GM21447 (cell line): ENCODE measurements around the gene IL26.
"Not testable (repeated sequence)": the region's sequence is repeated elsewhere in the genome, so short reads cannot be mapped to it uniquely, and the experiment has no call there.

ENCODE experiments used
- ATAC-seq: cut with Tn5 transposase; IDR thresholded peaks from one replicate; pipeline ENCODE4 v1.9.1; 2021; ENCODE audit not compliant: unreplicated experiment

Gene IL26

GRCh38 chr12:68240975-68241374 is 15.4 kb upstream of the IL26 start:
- peak; percentile 97 for ATAC-seq

GRCh38 chr12:68240079-68240478 is 14.5 kb upstream of the IL26 start:
- ATAC-seq = no peak

- ATAC-seq = no peak
Measured at GRCh38 chr12:68239309-68239982, 13.8 kb upstream of the IL26 start.

- ATAC-seq = no peak
Measured at GRCh38 chr12:68237619-68238018, 12.0 kb upstream of the IL26 start.

- ATAC-seq = no peak
Measured at GRCh38 chr12:68237078-68237477, 11.5 kb upstream of the IL26 start.

GRCh38 chr12:68236421-68237059 is 10.9 kb upstream of the IL26 start:
- peak; percentile 56 for ATAC-seq

- no peak for ATAC-seq
Measured at GRCh38 chr12:68235576-68235975, 10.0 kb upstream of the IL26 start.

GRCh38 chr12:68234140-68234539 is 8.5 kb upstream of the IL26 start:
- no peak for ATAC-seq

GRCh38 chr12:68233498-68233897 is 7.9 kb upstream of the IL26 start:
- ATAC-seq = no peak

GRCh38 chr12:68231691-68232090 is 6.1 kb upstream of the IL26 start:
- ATAC-seq = no peak

GRCh38 chr12:68231229-68231628 is 5.6 kb upstream of the IL26 start:
- no peak for ATAC-seq

- no peak for ATAC-seq
Measured at GRCh38 chr12:68229956-68230355, 4.3 kb upstream of the IL26 start.

- no peak for ATAC-seq
Measured at GRCh38 chr12:68227356-68227755, 1.7 kb upstream of the IL26 start.

GRCh38 chr12:68224613-68225285 is 861 bp downstream of the IL26 start:
- ATAC-seq = no peak

GRCh38 chr12:68223067-68223747 is 2.4 kb downstream of the IL26 start:
- peak; percentile 96 for ATAC-seq

GRCh38 chr12:68222326-68222725 is 3.3 kb downstream of the IL26 start:
- ATAC-seq = no peak

GRCh38 chr12:68221497-68221896 is 4.1 kb downstream of the IL26 start:
- ATAC-seq = no peak

GRCh38 chr12:68210875-68211274 is 14.7 kb downstream of the IL26 start:
- no peak for ATAC-seq

GRCh38 chr12:68209048-68209728 is 16.4 kb downstream of the IL26 start:
- not testable (repeated sequence) for ATAC-seq

- ATAC-seq = no peak
Measured at GRCh38 chr12:68207276-68207675, 18.3 kb downstream of the IL26 start.

GRCh38 chr12:68206446-68206845 is 19.2 kb downstream of the IL26 start:
- no peak for ATAC-seq
